ENCODE results near the gene SLX1A. TPM values are rescaled to one million over a fixed set of nuclear protein-coding genes. Genes with fewer than 3 reads are reported as not detected.
"Not testable (repeated sequence)": the region's sequence is repeated elsewhere in the genome, so short reads cannot be mapped to it uniquely, and the experiment has no call there.

SLX1A gene
- total and polyA plus RNA-seq, 2 of the 4 experiments (the other 2 are of a cell fraction) = 8.4 to 35.1 TPM

DNA sequence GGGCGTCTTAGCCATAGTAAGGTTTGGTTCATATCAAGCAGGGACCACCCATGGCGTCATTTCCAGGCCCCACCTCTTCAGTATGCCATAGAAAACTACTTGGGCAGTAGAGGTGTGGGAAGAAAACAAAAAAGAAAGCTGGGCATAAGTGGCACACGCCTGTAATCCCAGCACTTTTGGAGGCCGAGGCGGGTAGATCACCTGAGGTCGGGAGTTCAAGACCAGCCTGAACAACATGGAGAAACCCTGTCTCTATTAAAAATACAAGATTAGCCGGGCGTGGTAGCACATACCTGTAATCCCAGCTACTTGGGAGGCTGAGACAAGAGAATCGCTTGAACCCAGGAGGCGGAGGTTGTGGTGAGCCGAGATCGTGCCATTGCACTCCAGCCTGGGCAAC lies 2.5 kb upstream of the SLX1A start:
- H3K4me1 ChIP-seq (ENCODE audit: control insufficient read depth, insufficient read depth, low read length); H2BK20ac ChIP-seq (ENCODE audit: low read depth, low read length); DNase-seq; POLR2A ChIA-PET (ENCODE audit: unreplicated experiment); H3K18ac ChIP-seq (ENCODE audit: low read depth, low read length); H4K91ac ChIP-seq (ENCODE audit: insufficient read depth, low read depth, low read length); H3K14ac ChIP-seq (replicated peaks; ENCODE audit: low read depth, low read length); H2AK9ac ChIP-seq (replicated peaks; ENCODE audit: low read depth, low read length, poor library complexity); H4K20me1 ChIP-seq (ENCODE audit: insufficient read depth, low read length); H3K9me1 ChIP-seq (ENCODE audit: insufficient read depth, low read length); H2BK15ac ChIP-seq (ENCODE audit: low read depth, low read length); H3K4me2 ChIP-seq (ENCODE audit: low read depth, low read length); intact Hi-C loops (cut with micrococcal nuclease); H3K9me3 ChIP-seq (ENCODE audit: control insufficient read depth, insufficient read depth, low read length); H3K23ac ChIP-seq (ENCODE audit: low read depth, low read length); BruUV-seq (replicated peaks); H4K5ac ChIP-seq (ENCODE audit: low read depth, low read length); H4K8ac ChIP-seq (ENCODE audit: low read depth in 2 of 2, low read length in 2 of 2); dilution Hi-C loops (cut with HindIII; ENCODE audit: low sequenced_read_pairs, unreplicated experiment); H2BK5ac ChIP-seq (ENCODE audit: low read depth, low read length, poor library complexity, severe bottlenecking); H3K27me3 ChIP-seq (ENCODE audit: control insufficient read depth, insufficient read depth, low read length); H3K27ac ChIP-seq (ENCODE audit: insufficient read depth, low read length); H3K56ac ChIP-seq (ENCODE audit: extremely low read depth, insufficient read depth, low read length); H2BK120ac ChIP-seq (ENCODE audit: low read depth, low read length); ATAC-seq (ENCODE audit: low read depth); CTCF ChIA-PET; H3K9ac ChIP-seq (ENCODE audit: low read depth, low read length); H3K4ac ChIP-seq (ENCODE audit: low read depth, low read length); H3K4me3 ChIP-seq (ENCODE audit: insufficient read depth, low read depth, low read length); H3K79me1 ChIP-seq (ENCODE audit: low read depth in 1 of 2, low read length in 2 of 2); H2AK5ac ChIP-seq (ENCODE audit: low read depth, low read length); H2AFZ ChIP-seq (replicated peaks; ENCODE audit: low read length, poor library complexity); H3K36me3 ChIP-seq (ENCODE audit: control insufficient read depth, insufficient read depth, low read length): not testable (repeated sequence)
- in situ Hi-C loops (cut with MboI; ENCODE audit: low sequenced_read_pairs) = loop anchor here (25.0 kb wide), 1 partner anchor 221 kb away; the partner anchor contains the start of gene ZNF771
- WGBS, 2 experiments (ENCODE audit: extremely low coverage in 2 of 2, insufficient read length in 1 of 2) = no CpG with 5 or more reads among the region's 12 CpGs

DNA sequence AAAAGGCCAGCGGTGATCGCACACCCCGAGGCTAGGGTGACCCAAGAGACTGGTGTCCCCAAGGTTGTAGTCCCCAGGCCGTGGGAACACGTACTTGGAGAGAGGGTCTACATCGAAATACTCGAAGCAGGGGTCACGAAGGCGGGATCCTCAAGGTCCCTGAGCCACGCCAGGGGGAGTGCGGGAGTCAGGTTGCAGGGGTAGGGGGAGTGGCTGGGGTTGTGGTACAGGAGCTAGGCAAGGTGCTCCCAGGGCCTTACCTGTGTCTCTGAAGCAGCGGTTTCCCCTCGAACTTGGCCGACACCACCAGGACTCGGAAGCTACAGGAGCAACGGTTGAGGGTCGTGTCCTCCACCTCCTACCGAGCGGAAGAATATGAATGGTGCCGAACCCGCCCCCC lies 577 bp upstream of the SLX1A start:
- H4K8ac ChIP-seq (ENCODE audit: low read depth in 2 of 2, low read length in 2 of 2); H3K9me1 ChIP-seq (ENCODE audit: insufficient read depth, low read length); H3K23ac ChIP-seq (ENCODE audit: low read depth, low read length); DNase-seq; H3K4me3 ChIP-seq (ENCODE audit: insufficient read depth, low read depth, low read length); H3K27me3 ChIP-seq (ENCODE audit: control insufficient read depth, insufficient read depth, low read length); H4K5ac ChIP-seq (ENCODE audit: low read depth, low read length); H2BK20ac ChIP-seq (ENCODE audit: low read depth, low read length); H3K56ac ChIP-seq (ENCODE audit: extremely low read depth, insufficient read depth, low read length); dilution Hi-C loops (cut with HindIII; ENCODE audit: low sequenced_read_pairs, unreplicated experiment); H3K9ac ChIP-seq (ENCODE audit: low read depth, low read length); H2AK9ac ChIP-seq (replicated peaks; ENCODE audit: low read depth, low read length, poor library complexity); H3K18ac ChIP-seq (ENCODE audit: low read depth, low read length); intact Hi-C loops (cut with micrococcal nuclease); H3K9me3 ChIP-seq (ENCODE audit: control insufficient read depth, insufficient read depth, low read length); BruUV-seq (replicated peaks); H3K36me3 ChIP-seq (ENCODE audit: control insufficient read depth, insufficient read depth, low read length); POLR2A ChIA-PET (ENCODE audit: unreplicated experiment); H3K4ac ChIP-seq (ENCODE audit: low read depth, low read length); H2BK15ac ChIP-seq (ENCODE audit: low read depth, low read length); H3K4me2 ChIP-seq (ENCODE audit: low read depth, low read length); H2BK5ac ChIP-seq (ENCODE audit: low read depth, low read length, poor library complexity, severe bottlenecking); H3K27ac ChIP-seq (ENCODE audit: insufficient read depth, low read length); H4K20me1 ChIP-seq (ENCODE audit: insufficient read depth, low read length); H3K14ac ChIP-seq (replicated peaks; ENCODE audit: low read depth, low read length); H3K4me1 ChIP-seq (ENCODE audit: control insufficient read depth, insufficient read depth, low read length); H3K79me1 ChIP-seq (ENCODE audit: low read depth in 1 of 2, low read length in 2 of 2); H2BK120ac ChIP-seq (ENCODE audit: low read depth, low read length); CTCF ChIA-PET; H2AFZ ChIP-seq (replicated peaks; ENCODE audit: low read length, poor library complexity); H2AK5ac ChIP-seq (ENCODE audit: low read depth, low read length); H4K91ac ChIP-seq (ENCODE audit: insufficient read depth, low read depth, low read length): not testable (repeated sequence)
- in situ Hi-C loops (cut with MboI; ENCODE audit: low sequenced_read_pairs) = loop anchor here (25.0 kb wide), 1 partner anchor 219 kb away; the partner anchor contains the start of gene ZNF771
- no CpG with 5 or more reads among the region's 21 CpGs for whole genome bisulfite sequencing, 2 experiments (ENCODE audit: extremely low coverage in 2 of 2, insufficient read length in 1 of 2)
- peak; percentile 7 for ATAC-seq (ENCODE audit: low read depth)
